HG03159 (cell line): ENCODE results near the gene PATJ.

ENCODE experiments used
- ATAC-seq: cut with Tn5 transposase; IDR thresholded peaks from one replicate; pipeline ENCODE4 v1.9.1; 2021; ENCODE audit warnings: mild to moderate bottlenecking, moderate library complexity; ENCODE audit not compliant: unreplicated experiment

PATJ gene

GRCh38 chr1:61978796-61979195 is 236.5 kb downstream of the PATJ start:
- no peak for ATAC-seq

DNA sequence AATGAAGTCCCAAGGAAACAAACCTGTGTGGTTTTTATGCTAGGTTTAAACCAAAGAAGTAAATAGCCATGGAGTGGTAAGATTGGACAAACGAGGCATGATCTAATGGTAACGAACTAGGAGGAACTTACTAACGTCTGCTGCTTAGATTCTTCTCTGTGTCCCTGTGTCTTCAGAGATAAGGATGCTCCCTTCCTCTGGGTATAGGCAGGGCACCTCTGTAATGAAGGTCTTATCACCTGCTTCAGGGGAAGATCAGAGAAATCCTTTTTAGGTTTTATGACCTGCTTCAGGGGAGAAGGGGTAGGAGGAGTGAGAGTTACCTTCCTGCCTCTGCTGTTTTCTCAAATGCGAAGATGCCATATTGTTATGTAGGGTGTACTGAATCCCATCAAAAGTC is 237.4 kb downstream of the PATJ start:
- ATAC-seq, result no peak

DNA sequence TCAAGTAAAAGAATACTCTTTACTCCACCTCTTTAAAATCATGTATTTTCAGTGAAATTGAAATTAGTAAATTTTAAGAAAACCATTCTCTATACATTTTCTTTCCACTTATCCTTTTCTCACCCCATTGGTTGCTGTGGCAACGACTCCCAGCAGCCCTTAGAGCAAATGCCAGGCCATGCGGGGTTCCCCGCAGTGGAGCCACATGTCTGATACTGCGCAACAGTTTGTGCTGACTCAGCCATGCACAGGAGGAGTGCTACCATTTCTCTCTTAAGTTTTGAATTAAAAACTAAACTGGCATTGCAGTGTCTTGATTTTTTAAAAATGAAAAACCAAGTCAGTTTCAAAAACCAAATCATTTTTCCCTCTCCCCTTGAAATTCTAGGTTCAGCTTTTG is 238.3 kb downstream of the PATJ start:
- no peak for ATAC-seq

DNA sequence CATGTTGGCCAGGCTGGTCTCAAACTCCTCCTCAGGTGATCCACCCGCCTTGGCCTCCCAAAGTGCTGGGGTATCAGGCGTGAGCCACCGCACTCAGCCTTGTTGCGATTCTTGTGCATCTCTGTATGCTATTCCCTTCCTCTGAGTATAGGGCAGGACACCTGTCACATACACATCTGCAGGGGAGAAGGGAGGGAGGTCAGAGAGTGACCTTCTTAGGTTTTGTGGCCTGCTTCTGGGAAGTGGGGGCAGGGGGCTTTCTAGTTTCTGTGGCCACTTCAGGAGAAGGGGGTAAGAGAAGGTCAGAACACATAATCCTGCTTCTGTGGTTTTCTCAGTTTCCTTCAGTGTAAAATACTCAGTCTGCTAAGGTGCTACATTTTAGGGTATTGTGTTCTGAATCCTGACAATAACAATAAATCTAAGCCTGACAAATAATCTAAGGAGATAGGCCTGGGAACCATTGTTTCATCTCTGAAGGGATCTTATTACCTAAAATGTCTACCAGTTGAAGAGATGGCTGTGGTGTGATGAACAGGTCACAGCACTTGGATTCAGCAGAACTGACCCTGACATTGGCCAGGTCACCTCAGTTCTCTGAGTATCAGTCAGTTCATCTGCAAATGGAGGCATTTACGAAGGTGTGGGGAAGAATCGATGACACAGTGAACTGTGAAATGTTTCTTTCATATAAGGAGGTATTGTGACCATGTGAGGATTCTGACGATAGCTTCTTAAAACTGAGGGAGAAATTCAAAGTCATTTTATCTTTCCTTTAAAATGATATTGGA is 239.8 kb downstream of the PATJ start:
- no peak for ATAC-seq

GRCh38 chr1:61983236-61983635 is 241.0 kb downstream of the PATJ start:
- ATAC-seq, result no peak

- no peak for ATAC-seq
These were observed 250.0 kb downstream of the PATJ start for GRCh38 chr1:61992257-61992656.

DNA sequence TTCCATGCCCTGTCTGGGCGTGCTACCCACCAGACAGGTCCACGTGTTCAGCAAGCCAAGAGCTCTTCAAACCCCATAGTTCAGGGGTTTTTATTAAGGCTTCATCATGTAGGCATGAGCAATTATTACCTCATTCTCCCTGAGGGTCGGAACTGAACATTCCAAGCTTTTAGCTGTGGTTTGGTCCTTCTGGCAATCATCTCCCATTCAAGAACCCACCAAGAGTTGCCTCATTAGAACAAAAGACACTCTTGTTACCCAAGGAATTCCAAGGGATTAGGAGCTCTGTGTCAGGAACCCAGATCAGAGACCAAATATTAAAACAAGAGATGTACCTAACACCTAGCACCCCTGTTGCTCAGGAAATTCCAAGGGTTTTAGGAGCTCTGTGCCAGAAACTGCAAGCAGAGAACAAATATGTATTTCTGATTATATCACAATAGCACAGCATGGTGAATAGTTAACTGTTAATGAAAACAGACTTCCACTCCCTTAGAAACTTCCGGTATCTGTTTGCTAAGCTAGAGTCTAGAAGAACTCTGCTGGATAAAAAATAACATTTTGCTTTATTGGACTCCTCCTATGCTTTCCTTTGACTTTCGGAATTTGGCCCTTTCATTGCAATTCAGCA is 251.2 kb downstream of the PATJ start:
- ATAC-seq, result no peak

- ATAC-seq, result no peak
These were observed 253.4 kb downstream of the PATJ start for GRCh38 chr1:61995641-61996040.

GRCh38 chr1:61997123-61997522 is 254.8 kb downstream of the PATJ start:
- no peak for ATAC-seq

GRCh38 chr1:62003777-62004176 is 261.5 kb downstream of the PATJ start:
- no peak for ATAC-seq

DNA sequence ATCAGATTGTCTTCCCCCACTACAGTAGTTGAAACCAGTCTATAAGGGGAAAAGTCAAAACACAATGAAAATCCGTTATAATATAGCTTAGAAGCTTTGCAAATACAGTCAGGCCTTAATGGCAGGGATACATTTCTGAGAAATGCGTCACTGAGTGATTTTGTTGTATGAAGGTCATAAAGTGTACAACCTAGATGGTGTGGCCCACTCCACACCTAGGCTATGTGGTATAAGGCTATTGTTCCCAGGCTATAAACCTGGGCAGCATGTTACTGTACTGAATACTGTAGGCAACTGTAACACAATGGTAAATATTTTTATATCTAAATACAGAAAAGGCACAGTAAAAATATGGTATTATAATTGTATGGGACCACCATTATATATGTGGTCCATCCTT is 264.4 kb downstream of the PATJ start:
- no peak for ATAC-seq

- ATAC-seq, result no peak
These were observed 268.7 kb downstream of the PATJ start for GRCh38 chr1:62011006-62011405.

GRCh38 chr1:62012095-62012494 is 269.8 kb downstream of the PATJ start:
- ATAC-seq, result no peak

DNA sequence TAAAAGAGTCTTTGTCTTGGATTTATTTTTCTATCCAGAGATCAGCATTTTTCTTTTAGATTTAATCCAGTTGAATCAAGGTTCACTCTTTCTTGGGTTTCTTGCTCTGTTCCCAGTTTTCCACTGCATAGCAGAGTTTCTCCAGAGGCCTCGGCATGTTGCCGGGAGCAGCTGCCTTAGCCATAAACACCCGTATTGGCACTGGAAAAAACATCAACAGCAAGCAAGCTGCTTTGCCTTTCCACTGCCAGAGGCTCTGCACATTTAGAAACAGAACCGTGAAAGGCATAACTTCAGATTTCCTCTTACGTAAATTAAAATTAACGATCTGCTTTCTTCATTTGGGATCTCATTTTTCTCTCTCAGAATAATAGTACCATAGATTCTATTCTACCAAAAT is 270.6 kb downstream of the PATJ start:
- no peak for ATAC-seq

GRCh38 chr1:62013264-62013663 is 271.0 kb downstream of the PATJ start:
- ATAC-seq, result no peak

- ATAC-seq, result no peak
These were observed 280.2 kb downstream of the PATJ start for GRCh38 chr1:62022382-62022983.

DNA sequence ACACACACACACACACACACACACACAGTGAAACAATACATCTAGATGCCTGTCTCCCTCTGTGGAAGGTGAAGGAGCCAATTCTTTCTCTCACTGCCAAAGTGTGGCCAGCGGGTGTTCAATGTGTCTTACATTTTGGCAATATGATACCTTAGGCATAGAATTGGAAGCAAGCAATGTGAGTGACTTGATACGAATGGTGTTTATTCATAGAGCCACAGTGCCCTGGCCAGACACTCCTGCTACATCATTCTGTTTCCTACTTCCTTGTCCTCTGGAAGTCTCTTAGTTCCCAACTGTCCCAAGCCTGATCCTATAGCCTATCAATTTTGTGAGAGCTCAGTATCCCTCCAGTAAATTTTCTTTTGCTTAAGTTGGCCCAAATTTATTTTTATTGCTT is 282.4 kb downstream of the PATJ start:
- no peak for ATAC-seq

DNA sequence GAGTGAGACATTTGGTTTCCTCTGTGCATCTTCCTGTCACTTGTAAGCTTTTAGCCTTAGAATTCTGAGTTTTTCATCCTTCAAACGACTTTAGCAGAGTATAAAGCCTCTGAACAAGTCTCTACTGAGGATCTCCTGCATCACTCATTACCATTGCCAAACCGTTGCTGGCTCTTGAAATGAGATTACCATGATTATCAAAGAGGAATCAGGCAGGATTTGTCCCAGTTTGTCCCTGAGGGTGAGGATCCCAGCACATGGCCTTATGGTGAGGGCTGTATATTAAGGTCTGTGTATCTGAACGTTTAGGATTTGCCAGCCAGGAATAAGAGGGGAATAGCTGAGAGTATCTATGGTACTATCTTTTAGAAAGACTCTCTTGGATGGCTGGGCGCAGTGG is 282.9 kb downstream of the PATJ start:
- ATAC-seq, result no peak

- no peak for ATAC-seq
These were observed 283.6 kb downstream of the PATJ start for GRCh38 chr1:62025892-62026291.

DNA sequence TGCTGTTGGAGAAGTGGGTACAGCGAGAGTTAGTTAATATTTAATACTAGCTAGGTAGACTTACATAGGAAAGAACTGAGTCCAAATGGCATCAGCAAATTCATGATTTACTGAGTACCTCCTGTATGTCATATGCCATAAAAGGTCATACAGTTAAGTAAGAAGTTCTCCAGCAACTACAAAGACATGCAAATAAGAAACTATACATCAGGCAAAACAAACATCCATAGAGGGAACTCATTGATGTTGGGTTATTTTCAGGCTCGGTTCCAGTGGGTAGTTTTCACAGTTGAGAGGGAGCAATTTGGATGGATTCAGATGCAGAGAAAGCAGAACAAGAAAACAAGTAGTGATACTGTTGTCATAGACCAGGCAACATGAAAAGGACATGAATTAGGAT is 287.4 kb downstream of the PATJ start:
- no peak for ATAC-seq

GRCh38 chr1:62034790-62035189 is 292.5 kb downstream of the PATJ start:
- ATAC-seq, result no peak

DNA sequence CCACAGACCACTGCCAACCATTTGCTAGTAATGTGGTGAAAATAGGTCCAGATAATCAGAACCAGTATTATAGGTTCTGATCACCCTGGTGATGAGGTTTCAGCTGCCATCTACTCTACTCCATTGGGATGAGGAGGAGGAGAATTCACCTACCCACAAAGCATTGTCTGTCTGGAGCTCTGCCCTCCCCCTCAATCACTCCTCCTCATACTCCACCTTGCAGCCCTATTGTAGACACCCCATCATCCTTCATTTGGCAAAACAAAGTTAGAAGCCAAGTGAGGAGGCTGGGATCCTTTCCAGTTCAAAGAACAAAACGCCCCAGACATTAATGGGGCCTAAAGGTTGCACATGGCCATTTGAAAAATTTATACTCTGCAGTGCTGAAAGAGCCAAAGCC is 295.0 kb downstream of the PATJ start:
- no peak for ATAC-seq
